Stimulated activated CD4-positive, alpha-beta T cell treated with anti-CD3 and anti-CD28 coated beads, Interleukin-2, amount 100 ng/mL, for 24 hours (primary cell): Measurements from ENCODE around the gene OR7G2.

Experiments used
- DNase-seq, 2 donors: peaks; one replicate each; pipeline ENCODE4 v3.0.0-alpha.2; 2020

The OR7G2 gene

DNA sequence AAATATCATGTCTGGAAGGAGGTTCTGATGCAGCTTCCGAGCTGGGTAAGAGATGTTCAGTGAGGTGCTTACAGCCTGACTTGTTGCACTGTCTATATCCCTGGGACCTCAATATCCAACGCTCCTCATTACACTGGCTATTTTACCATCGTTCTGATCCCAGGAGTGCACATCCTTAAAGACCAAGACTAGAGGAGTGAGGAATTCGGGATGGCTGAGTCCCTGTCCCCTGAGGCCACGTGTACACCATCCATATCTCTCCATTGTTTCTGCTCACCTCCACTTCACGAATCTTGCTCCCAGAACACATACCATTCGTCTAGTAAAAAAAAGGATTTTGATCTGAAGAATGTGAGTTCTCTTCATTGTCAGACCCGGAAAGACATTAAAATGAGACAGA lies at the start of gene OR7G2:
Gene OR7G2 (minus strand): TSS at position 101 of the 400 bp plus-strand sequence. CDS start 4,232 bp downstream, outside the sequence.
- no peak for DNase-seq

DNA sequence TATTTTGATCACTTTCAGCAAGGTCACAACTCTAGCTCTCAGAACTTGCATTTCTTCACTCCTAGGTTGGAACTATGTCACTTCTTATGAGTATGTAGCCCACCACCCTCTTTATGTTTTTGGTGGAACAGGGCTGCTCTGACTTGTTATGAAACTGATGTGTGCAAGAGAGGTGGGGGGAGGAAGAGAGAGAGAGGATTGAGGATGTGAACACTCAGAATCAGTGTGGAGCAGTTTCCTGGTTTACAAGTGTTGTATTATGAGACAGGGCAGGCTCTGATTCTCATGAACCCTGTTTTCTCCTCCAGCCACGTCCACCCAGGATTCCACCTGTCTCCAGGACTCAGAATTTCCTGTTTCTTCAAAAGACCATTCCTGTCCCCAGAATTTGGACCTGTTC lies 49.0 kb upstream of the OR7G2 start:
- DNase-seq: no peak

DNA sequence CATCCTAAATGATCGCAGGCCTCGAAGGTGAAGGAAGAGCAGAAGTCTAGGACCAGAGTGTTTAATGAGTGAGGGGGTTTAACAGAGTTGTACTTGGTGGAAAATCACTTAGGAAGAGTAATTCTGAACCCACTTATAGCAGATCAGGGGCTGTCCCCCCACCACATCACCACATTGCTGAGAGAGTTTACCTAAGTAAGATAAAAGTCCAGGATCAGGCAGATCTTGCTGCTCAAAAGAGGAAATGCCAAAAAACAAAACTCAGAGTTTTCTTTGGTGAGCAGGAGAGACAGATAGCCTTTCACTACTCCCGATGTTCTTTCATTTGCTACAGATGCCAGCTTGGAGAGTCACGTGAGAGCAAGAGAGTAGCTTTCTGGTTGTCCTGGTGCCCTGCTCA lies 48.3 kb upstream of the OR7G2 start:
- DNase-seq: no peak

DNA sequence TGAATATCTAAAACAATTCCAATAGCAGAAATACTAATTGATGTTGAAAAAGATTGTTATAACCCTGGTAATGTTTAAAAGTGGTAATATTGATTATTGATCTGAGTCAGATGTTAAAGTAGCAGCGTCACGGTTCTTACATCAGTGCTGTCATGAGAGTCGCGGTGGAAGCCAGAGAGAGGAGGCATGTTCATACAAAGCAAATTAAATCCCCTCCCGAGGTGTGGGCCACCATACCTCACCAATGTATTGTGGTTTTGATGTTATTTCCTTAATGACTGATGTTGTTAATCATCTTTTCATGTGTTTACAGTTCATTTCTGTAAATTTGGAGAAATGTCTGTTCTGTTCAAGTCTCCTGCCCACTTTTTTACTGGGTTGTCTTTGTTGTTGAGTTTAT lies 44.1 kb upstream of the OR7G2 start:
- no peak for DNase-seq

DNA sequence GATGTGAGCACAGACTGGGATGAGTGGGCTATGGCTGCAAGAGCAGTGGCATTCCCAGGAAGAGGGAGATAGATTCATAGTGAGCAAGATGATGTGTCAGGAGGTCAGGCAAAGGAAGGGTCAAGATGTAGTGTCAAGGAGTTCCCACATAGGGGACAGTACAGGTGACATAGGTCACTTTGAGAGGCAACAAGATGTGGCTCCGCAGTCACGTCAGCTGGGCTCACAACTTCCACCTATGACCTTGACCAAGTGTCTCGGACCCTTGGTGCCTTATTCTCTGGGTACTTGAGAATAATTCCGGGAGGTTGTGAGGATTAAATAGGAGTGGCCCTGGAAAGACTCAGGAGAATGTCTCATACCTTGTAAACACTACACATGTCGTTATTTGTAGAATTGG lies 43.4 kb upstream of the OR7G2 start:
- no peak for DNase-seq

DNA sequence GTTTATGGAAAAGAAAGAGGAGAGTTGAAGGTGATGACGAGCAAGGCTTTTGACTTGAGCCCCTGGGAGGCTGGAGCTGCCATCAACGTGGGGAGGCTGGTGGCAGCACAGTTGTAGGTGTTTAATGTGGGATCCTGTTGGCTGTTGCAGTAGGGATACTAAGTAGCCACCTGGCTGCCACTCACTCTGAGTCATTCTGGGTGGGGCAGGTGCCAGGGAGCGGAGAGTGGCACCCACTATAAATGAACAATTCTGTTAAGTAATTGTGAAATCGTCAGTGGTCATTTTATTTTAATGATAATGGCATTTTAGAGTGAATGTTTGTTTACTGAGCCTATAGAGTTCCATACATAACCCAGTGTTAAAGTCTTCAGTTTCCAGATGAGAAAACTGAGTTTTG lies 42.7 kb upstream of the OR7G2 start:
- no peak for DNase-seq

DNA sequence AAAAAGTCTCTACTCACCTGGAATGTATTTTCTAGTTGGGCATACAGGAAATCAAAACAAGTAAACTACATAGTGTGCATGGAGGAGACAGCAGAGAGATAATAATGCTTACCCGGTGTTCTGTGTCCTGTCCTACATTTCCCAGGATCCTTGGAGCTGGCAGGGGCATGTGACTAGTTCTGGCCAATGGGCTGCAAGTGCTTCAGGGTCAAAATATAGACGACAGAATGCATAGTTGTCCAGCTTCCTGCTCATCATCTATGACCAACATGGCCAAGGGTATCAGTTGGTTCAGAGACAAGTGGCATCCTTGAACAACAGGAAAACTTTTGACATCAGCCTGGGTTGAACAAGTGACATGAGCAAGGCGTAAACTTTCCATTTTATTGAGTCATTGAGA lies 41.4 kb upstream of the OR7G2 start:
- no peak for DNase-seq

DNA sequence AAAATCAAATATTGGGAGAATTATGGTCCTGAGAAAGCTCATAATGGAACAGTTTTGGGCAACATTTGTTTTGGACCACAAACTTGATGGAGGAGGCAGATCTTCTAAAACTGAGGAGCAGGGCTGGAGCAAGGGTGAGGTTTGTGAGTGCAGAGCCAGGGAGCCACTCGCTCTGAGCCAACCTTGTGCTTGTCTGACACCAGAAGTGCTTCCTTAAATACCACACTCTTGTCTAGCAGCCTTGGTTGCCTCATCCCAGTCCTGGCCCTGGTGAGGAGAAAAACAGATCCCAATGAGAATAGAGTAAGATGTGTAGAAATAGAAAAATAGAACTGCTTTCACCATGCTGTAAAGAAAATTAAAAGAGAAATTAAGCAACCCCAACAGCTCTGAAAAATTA lies 39.6 kb upstream of the OR7G2 start:
- DNase-seq: no peak

DNA sequence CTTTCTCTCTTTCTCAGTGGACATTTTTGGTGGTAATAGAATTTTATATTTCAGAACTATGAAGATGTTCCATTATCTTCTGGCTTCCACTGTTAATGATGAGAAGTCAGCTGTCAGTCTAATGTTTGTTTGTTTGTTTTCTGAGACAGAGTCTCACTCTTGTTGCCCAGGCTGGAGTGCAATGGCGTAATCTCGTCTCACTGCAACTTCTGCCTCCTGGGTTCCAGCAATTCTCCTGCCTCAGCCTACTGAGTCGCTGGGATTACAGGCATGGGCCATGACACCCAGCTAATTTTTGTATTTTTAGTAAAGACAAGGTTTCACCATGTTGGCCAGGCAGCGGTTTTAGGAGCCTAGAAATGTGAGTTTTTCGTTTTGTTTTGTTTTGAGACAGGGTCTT lies 37.6 kb upstream of the OR7G2 start:
- no peak for DNase-seq

DNA sequence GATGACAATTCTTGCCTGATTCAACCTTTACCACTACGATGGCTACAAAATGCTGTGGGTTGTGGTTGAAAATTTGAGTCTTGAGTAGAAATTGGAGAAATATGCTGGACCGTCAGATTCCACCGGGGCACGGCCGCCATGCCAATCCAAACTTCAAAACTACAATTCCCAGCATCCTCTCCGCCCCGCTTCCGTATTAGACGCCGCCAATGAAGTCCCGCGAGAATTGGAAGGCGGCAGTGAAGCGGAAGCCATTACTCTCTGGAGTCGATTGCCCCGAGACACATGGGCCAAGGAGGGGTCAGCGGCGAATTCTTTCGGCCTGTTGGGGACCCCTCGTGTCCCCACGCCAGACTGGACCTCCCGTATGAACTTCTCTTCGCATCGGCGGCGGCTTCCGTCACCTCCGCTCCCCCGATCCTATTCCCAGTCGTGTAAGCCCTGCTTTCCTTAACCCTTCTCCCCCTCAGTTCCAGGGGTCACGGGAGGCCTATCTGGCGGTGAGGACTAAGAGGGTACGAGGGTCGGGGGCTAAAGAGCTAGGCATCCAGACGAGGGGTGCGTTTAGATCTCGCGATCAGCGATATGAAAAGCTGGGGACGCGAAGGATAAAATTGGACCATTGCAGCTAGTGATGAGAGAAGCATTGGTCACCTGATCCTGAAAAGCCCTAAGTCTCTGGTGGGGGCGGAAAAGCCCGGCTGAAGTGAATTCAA lies 33.0 kb upstream of the OR7G2 start, which contains the start of gene ZNF317:
Gene ZNF317 (plus strand): TSS at position 239 of the 716 bp plus-strand sequence. CDS start 15,620 bp downstream, outside the sequence.
- peak; percentile 88 to 89 for DNase-seq

DNA sequence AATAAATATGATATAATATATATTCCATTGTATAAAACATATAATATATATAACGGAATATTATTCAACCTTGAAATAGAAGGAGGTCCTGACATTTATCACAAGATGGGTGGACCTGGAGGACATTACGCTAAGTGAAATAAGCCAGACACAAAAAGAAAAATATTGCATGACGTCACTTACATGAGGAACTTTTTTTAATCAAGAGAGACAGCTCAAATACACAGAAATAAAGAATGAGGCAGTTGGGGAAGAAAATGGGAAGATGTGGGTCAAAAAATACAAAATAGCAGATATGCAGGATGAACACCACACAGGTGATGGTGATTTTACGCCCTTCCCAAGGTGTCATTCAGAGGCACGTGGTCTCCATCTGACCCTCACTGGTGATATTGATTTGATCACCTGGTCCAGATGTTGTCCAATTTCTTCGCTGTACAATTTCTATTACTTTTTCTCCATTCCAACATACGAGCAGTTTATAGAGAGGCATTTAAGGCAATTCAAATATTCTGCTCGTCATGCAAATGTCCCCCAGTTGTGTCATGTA lies 32.4 kb upstream of the OR7G2 start:
- no peak for DNase-seq

DNA sequence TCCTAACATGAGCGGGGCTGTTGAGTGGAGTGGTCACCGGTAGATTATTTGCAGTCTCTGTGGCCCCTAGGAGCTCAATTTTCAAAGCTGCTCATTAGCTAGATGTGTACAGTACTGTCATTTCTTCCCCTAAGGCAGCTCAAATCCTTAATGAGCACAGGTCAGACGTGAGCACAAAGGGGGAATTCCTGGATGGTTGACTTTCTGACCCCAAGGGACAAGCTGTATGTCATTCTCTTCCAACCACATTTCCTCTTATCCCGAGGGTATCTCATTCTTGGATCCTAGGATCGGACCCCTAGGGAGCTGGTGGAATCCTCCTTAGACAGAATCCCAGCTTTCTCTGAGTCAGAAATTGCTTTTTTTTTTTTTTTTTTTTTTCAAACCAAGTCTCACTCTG lies 25.1 kb upstream of the OR7G2 start:
- DNase-seq: no peak

DNA sequence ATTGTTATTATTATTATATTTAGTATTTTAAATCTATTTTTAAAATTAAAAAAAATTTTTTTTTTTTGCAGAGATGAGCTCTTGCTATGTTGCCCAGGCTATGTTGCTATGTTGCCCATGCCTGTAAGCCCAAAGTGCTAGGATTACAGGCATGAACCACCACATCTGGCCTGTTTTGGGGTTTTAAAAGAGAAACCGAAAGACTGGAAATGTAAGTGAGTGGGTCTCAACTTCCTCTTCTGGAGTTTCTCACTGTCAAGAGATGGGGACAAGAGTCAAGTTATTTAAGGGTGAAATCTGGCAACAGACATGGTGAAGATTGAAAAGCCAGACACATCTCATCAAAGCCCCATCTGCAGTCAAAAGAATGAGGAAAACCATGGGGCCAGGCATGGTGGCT lies 23.7 kb upstream of the OR7G2 start:
- no peak for DNase-seq

DNA sequence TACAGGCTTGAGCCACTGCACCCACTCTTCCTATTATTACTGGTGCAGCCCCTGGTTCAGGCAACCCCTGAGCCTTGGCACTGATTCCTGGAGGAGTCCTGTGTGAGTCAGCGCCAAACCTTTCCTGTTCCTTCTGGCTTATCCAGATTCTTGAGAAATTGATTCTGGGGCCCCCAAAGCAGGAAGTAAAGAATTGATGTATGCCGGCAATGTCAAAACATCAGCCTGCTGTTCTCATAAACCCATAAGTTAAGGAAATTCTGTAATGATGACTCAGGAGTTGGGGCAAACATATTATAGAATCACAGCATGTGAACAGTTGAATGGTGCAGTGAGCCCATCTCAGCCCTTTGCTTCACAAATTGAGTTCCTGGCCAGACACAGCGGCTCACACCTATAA lies 20.9 kb upstream of the OR7G2 start:
- DNase-seq: no peak

DNA sequence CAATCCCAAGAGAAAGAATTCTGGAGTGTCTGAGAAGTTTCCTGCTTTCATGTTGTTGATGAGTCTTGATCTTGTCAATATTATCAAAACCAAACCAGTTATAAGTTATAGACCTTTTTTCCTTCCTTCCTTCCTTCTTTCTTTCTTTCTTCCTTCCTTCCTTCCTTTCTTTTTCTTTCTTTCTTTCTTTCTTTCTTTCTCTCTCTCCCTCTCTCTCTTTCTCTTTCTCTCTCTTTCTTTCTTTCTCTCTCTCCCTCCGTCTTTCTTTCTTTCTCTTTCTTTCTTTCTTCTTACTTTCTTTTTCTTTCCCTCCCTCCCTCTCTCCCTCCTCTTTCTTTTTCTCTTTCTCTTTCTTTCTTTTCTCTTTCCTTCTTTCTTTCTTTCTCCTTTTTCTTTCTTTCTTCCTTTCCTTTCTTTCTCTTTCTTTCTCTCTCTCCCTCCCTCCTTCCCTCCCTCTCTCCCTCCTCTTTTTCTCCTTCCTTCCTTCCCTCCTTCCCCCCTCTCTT lies 19.7 kb upstream of the OR7G2 start, which contains the start of gene OR7G3:
Gene OR7G3 (minus strand): TSS at position 51 of the 506 bp plus-strand sequence. CDS start 0 bp downstream, at position 51.
- no peak for DNase-seq

DNA sequence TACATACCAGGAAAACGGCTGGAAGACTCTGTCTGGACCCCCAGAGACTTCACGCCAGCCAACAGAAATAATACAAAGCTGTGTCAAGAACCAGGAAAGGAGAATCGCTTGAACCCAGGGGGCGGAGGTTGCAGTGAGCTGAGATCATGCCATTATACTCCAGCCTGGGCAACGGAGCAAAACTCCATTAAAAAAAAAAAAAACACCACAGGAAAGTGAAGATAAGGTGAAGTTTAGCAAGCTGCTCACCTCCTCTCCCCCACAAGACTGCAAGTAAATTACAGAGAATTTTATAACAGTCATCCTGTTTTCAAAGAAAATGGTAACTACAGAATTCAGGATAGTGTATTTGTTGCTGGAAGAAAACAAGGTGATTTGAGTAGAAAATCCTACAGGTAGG lies 9.3 kb upstream of the OR7G2 start:
- DNase-seq: no peak

DNA sequence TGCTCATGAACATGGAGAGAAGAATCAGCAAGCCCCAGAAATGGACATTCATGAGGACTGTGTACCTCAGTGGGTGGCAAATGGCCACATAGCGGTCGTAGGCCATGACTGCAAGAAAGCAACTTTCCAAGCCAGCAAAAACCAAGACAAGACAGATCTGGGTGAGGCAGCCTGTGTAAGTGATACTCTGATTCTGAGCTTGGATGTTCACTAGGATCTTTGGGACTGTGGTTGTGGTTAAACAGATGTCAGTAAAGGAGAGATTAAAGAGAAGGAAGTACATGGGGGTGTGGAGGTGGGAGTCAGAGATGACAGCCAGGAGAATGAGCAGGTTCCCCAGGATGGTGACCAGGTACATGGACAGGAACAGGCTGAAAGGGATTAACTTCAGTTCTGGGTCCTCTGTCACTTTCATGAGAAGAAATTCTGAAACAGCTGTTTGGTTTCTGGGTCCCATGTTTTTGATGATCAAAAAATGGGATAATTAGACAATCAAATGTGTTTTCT lies 8.1 kb upstream of the OR7G2 start, which contains the start of gene OR7G1:
Gene OR7G1 (minus strand): TSS at position 457 of the 507 bp plus-strand sequence. CDS start 0 bp downstream, at position 457.
- no peak for DNase-seq

DNA sequence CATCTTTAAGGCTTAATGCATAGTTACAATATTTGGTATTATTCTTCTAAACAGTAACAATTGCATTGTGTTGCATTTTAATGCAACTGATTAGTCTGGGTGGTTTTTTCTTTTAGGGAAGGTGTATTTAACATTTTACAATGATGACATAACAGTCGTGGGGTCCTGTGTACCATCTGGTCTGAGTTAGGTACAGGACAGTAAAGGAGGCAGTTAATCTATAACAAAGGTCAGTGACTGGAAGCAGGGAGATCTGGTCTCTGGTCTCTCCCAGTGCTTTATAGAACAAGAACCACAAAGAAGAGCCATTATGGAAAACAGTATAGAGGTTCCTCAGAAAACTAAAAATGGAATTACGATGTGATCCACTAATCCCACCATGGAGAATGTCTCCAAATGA lies 2.7 kb upstream of the OR7G2 start:
- DNase-seq: no peak

DNA sequence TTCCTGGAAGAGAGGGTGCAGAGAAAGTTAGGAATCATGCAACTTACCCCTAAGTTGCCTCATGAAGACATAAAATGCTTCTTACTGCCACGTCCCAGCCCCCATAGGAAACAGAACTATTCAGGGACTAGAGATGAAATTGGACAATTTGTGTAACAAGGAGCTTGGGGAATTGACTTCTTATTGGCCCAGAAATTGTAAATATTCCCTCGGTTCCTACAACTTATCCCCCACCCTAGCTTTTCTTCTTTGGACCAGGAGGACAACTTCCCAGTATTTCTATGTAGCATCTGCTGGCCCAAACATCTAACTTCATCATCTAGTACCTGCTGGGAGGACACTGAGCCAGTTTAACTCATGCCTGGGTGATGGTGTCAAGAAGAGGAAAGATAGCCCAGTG lies 20.5 kb downstream of the OR7G2 start, which contains the start of gene OR1M1:
Gene OR1M1 (plus strand): TSS at position 301 of the 400 bp plus-strand sequence. CDS start 6,184 bp downstream, outside the sequence.
- no peak for DNase-seq

DNA sequence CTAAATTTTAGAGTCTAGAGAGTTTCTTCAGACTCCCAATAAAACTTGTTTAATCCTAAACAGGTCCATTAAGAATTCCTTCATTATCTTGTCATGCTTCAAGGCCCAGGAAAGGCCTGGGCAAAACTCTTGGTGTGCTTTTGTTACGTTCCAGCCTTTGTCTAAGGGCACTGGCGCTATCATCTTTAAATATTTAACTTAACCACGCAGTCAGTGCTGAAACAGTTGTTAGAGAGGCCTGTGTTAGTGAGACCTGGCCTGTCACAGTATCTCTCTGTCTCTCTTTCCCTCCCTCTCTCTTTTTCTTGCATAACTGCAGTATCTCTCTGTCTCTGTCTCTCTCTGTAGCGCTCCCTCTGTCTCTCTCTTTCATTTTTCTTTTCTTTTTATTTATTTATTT lies 28.6 kb downstream of the OR7G2 start:
- DNase-seq: no peak

DNA sequence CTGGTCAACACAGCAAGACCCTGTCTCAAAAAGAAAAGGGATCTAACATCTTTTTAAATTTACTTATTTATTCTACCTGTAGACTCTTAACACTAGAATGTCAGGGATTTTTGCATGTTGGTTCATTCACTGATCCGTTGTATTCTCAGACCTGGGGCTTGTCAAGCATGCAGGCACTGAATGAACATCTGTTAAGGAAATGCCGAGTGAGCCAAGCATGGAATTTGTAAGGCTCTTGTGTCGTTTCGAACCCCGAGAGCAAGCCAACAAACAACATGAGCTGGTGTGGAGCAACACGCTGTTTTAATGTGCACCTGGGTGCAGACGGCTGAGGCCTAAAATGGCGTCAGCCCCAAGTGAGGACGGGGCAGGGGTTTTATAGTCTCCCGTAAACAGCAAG lies 30.4 kb downstream of the OR7G2 start:
- DNase-seq: no peak

DNA sequence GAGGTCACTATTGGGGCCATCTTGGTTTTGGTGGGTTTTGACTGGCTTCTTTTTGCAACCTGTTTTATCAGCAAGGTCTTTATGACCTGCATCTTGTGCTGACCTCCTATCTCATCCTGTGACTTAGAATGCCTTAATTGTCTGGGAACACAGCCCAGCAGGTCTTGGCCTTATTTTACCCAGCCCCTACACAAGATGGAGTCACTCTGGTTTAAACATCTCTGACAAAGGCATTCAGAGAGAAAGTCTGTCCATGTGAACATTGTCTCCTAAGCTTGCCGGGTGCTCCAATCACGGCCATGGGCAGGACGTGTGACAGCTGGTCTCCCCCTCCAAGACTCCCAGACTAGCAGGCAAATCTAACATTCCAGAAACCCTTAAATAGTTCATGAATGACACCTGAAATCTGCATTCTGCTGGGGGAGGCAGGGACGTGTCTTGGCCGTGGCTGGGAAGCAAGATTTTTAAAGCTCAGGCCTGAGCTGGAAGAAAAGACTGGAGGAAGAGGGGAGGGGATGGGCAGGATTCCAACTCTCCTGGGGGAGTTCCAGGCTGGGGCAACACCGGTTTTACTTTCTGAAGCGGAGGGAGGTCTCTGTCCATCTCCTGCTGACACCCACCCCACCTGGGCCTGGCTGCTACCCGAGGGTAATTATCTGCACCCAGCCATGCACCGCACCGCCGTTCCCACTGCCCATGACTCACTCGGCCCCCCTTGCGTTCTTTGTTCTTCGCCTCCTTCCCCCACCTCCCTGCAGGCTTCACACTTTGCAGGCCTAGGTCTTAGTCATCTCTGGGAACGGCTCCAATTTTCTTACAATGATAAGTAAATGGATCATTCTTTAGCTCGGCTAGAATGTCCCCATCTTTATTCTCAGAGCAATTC lies 32.0 kb downstream of the OR7G2 start:
- no peak for DNase-seq

DNA sequence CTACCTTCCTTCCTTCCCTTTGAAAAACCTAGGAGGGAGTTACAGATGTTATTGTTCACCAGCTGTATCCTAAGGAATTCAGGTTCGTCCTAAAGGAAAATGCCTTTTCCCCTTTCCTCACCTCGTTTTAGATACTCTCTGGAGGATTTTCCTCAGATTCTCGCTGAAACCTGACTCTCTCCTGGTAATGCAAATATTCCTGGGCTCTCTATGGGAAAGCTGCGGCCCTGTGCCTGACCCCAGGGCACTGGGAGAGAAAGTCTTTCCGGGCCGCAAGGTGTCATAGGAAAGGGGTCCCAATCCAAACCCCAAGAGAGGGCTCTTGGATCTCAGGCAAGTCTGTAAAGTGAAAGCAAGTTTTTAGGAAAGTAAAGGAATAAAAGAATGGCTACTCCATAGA lies 33.5 kb downstream of the OR7G2 start:
- DNase-seq: no peak
